C1 segment of cervical spinal cord (tissue), 14 donors: Measurements from ENCODE around the gene FCAMR.
A peak's percentile ranks its signal among the peaks of the same experiment; 100 is the strongest.

Source experiments
- DNase-seq, 14 donors: peaks; one replicate each; lab custom pipeline; 2025; lab: John Stamatoyannopoulos, UW

FCAMR gene

GRCh38 chr1:206911064-206911663 is 59.1 kb downstream of the FCAMR start:
- peak in 1 of 14 donors; percentile 6 for DNase-seq

- DNase-seq, result no peak
Measured at GRCh38 chr1:206909883-206910318, 60.4 kb downstream of the FCAMR start.

- DNase-seq, result peak in 1 of 14 donors; percentile 43
Measured at GRCh38 chr1:206909161-206909882, 60.9 kb downstream of the FCAMR start.

- DNase-seq, result no peak
Measured at GRCh38 chr1:206908038-206908437, 62.2 kb downstream of the FCAMR start.
